Transverse colon (tissue), 4 donors: Measurements from ENCODE around the gene KANK4.

ENCODE experiments used
- POLR2AphosphoS5 ChIP-seq, 3 donors: sonication (generic); formaldehyde crosslinking; IDR thresholded peaks; one replicate each; pipeline ENCODE4 v1.6.1; 2016; ENCODE audit warnings: antibody characterized with exemption in 3 of 3
- TF ChIP-seq, protein P1 (sequence below), 5 experiments: fragments of 200-600 bp in 3 of 5; fragments of 450-650 bp in 2 of 5; sonication (generic) in 3 of 5; IDR thresholded peaks; 1 replicate in 2 of 5; 2 replicates in 3 of 5; pipeline ENCODE4 v1.5.1; 2016 to 2017; ENCODE audit warnings: antibody characterized with exemption in 5 of 5, inconsistent platforms in 3 of 5, mild to moderate bottlenecking in 2 of 5, moderate library complexity in 1 of 5

DNA sequence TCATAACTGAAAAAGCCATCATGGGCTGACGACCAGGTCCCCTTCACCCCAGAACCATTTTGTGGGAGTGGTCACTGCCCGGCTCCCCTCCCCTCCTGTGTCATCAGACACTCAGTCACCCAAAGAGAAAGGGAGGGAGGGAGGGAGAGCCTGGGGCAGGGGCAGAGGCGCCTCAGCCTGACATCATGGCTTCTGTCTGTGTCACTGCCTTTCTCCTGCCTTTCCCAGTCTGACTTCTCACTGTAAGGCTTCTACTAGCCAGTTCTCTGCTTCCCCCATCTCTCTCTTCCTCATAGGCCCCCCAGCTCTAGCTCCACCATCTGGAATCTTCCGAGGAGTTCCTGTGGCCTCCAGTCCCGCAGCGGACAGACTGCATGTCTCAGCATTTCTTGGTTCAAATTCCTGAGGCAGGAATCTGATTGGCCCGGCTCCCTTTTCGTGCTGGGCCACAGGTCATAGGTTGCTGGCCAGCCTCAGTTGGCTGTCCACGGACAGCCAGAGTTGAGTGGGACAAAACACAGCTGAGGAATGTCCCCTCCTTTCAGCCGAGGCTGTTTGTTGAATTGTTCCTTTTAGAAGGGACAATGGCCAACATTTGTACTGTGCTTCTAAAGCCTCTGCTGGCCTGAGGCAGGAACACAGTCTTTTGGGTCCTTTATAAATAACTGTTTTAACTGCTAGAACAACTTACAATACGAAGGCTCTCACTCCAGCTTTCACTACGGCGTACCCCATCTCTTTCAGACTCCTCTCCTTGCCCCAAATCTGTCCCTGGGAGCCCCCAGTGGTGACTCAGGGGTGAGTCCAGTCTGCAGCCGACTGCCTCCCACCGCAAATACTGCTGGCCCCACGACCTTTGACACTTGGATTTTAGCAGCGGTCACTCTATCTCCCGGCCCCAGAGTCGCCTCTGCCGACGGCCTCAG is 18.7 kb upstream of the KANK4 start:
- TF ChIP-seq POLR2AphosphoS5 (IDR thresholded peaks at IDR 0.05), result no peak
- TF ChIP-seq, protein P1, sequence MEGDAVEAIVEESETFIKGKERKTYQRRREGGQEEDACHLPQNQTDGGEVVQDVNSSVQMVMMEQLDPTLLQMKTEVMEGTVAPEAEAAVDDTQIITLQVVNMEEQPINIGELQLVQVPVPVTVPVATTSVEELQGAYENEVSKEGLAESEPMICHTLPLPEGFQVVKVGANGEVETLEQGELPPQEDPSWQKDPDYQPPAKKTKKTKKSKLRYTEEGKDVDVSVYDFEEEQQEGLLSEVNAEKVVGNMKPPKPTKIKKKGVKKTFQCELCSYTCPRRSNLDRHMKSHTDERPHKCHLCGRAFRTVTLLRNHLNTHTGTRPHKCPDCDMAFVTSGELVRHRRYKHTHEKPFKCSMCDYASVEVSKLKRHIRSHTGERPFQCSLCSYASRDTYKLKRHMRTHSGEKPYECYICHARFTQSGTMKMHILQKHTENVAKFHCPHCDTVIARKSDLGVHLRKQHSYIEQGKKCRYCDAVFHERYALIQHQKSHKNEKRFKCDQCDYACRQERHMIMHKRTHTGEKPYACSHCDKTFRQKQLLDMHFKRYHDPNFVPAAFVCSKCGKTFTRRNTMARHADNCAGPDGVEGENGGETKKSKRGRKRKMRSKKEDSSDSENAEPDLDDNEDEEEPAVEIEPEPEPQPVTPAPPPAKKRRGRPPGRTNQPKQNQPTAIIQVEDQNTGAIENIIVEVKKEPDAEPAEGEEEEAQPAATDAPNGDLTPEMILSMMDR (IDR thresholded peaks at IDR 0.05), result no peak
